ENCODE measurements around the gene SUMO2. TPM values are rescaled to one million over a fixed set of nuclear protein-coding genes. Genes with fewer than 3 reads are reported as not detected.

The SUMO2 gene
- total and polyA plus RNA-seq, 9 of the 15 experiments (the other 6 are each of a cell fraction or from before 2014, with no cell fraction given): 157 to 733 (median 419) TPM

- TF ChIP-seq ZNF318 (IDR thresholded peaks at IDR 0.05; ENCODE audit: borderline replicate concordance in 1 of 2, low read depth in 1 of 2): 0 out of 4 replicates have a peak, but pooled peaks of 1 of the 2 experiments have one; percentile 23
- TF ChIP-seq KAT7 (CRISPR knock-in tag; IDR thresholded peaks at IDR 0.05; ENCODE audit: borderline replicate concordance): no peak
- TF ChIP-seq POLR2H (tag; IDR thresholded peaks at IDR 0.05; ENCODE audit: low read depth): peak; percentile 37; the same call in 1 of the 2 replicates
- TF ChIP-seq ZNF140 (CRISPR knock-in tag; IDR thresholded peaks at IDR 0.05): peak; percentile 65; the same call in 1 of the 2 replicates
- no peak for TF ChIP-seq SIN3A (IDR thresholded peaks at IDR 0.05; ENCODE audit: borderline replicate concordance in 2 of 2, control insufficient read depth in 1 of 2, low read depth in 2 of 2, low read length in 2 of 2)
- peak; percentile 98 for TF ChIP-seq ATF7 (IDR thresholded peaks at IDR 0.05)
- TF ChIP-seq RCOR1 (IDR thresholded peaks at IDR 0.05; ENCODE audit: borderline replicate concordance in 1 of 2, low read depth in 2 of 2, low read length in 2 of 2): peak in 1 of 2 experiments; percentile 78; a peak in 2 of 4 replicates
- 0 out of 2 replicates have a peak, but pooled peaks have one; percentile 43 for TF ChIP-seq IRF9 (tag; IDR thresholded peaks at IDR 0.05)
- peak; percentile 97 for TF ChIP-seq ZNF384 (IDR thresholded peaks at IDR 0.05; ENCODE audit: low read depth, low read length)
- no peak for TF ChIP-seq SRSF7 (optimal IDR thresholded peaks at IDR 0.05; ENCODE audit: low read depth, low read length)
- peak; percentile 34; the same call in 1 of the 2 replicates for TF ChIP-seq SMARCA4 (IDR thresholded peaks at IDR 0.05)
- no peak for TF ChIP-seq HLTF (IDR thresholded peaks at IDR 0.05)
- TF ChIP-seq CTBP1 (IDR thresholded peaks at IDR 0.05; ENCODE audit: borderline replicate concordance): no peak
- no peak for TF ChIP-seq NR1H2 (CRISPR knock-in tag; IDR thresholded peaks at IDR 0.05)
- TF ChIP-seq SPI1 (IDR thresholded peaks at IDR 0.05; ENCODE audit: borderline replicate concordance, low read depth, low read length): no peak
- no peak for TF ChIP-seq RFX7 (CRISPR knock-in tag; IDR thresholded peaks at IDR 0.05)
- TF ChIP-seq SIX5 (IDR thresholded peaks at IDR 0.05; ENCODE audit: borderline replicate concordance in 1 of 2, insufficient read depth in 1 of 2, low read depth in 1 of 2, low read length in 2 of 2): no peak
- TF ChIP-seq EWSR1 (IDR thresholded peaks at IDR 0.05; ENCODE audit: borderline replicate concordance, low read depth, partially characterized antibody): no peak
Observed at GRCh38 chr17:75191584-75191983, 8.8 kb upstream of the SUMO2 start (continued).

All from K562 (cell line).